Osteoblast (primary cell): ENCODE results near the gene NOS1AP. TPM values are rescaled to one million over a fixed set of nuclear protein-coding genes. Genes with fewer than 3 reads are reported as not detected.
"Not testable (repeated sequence)": the region's sequence is repeated elsewhere in the genome, so short reads cannot be mapped to it uniquely, and the experiment has no call there.

ENCODE experiments used
- DNase-seq: peaks from one replicate; pipeline ENCODE4 v3.0.0; 2011; ENCODE audit warnings: low spot score, mixed read lengths; ENCODE audit not compliant: insufficient read length; ENCODE audit errors: missing footprints
- H2AFZ ChIP-seq: 2 replicates; pipeline ENCODE4 v1.6.0; 2011; ENCODE audit warnings: mild to moderate bottlenecking, low read length
- H3K27ac ChIP-seq: 2 replicates; pipeline ENCODE4 v1.5.1; 2011; ENCODE audit warnings: mild to moderate bottlenecking, low read depth, low read length, moderate library complexity
- H3K27me3 ChIP-seq: 2 replicates; pipeline ENCODE4 v1.6.0; 2012; ENCODE audit warnings: mild to moderate bottlenecking, control low read depth, inconsistent platforms, low read length, moderate library complexity; ENCODE audit not compliant: insufficient read depth
- H3K36me3 ChIP-seq: 2 replicates; pipeline ENCODE4 v1.5.1; 2011; ENCODE audit warnings: mild to moderate bottlenecking, low read length, control low read depth, moderate library complexity; ENCODE audit not compliant: insufficient read depth
- H3K4me1 ChIP-seq: 2 replicates; pipeline ENCODE4 v1.5.1; 2011; ENCODE audit warnings: mild to moderate bottlenecking, low read length, control low read depth, moderate library complexity; ENCODE audit not compliant: insufficient read depth
- H3K4me2 ChIP-seq: 2 replicates; pipeline ENCODE4 v1.6.0; 2011; ENCODE audit warnings: mild to moderate bottlenecking, low read length; ENCODE audit not compliant: insufficient read depth
- H3K4me3 ChIP-seq: fragments of 200-600 bp; sonication (generic); 3 replicates; pipeline ENCODE4 v1.5.1; 2012; ENCODE audit warnings: mild to moderate bottlenecking, low read length, inconsistent platforms; ENCODE audit not compliant: insufficient read depth
- H3K79me2 ChIP-seq: 2 replicates; pipeline ENCODE4 v1.6.0; 2012; ENCODE audit warnings: mild to moderate bottlenecking, low read length, control low read depth, inconsistent platforms; ENCODE audit not compliant: insufficient read depth
- H3K9me3 ChIP-seq: 2 replicates; pipeline ENCODE4 v1.5.1; 2011; ENCODE audit warnings: low read depth, low read length, control low read depth
- H4K20me1 ChIP-seq: 2 replicates; pipeline ENCODE4 v1.6.0; 2012; ENCODE audit warnings: mild to moderate bottlenecking, low read length, control low read depth; ENCODE audit not compliant: insufficient read depth
- CTCF ChIP-seq: IDR thresholded peaks from 2 replicates; pipeline ENCODE4 v1.5.1; 2011; ENCODE audit warnings: mild to moderate bottlenecking, low read depth, low read length, moderate library complexity; ENCODE audit errors: extremely low read depth
- total RNA-seq: library from RNA; depleted of rRNA; stranded (reverse); fragments of >200 nt; gene quantifications from 2 replicates; pipeline ENCODE4 v1.2.3, GENCODE V29; 2012

The NOS1AP gene
- total RNA-seq, 1 donor = not detected

GRCh38 chr1:162060314-162060713, 9.2 kb upstream of the NOS1AP start:
- Histone ChIP-seq H3K27me3 (peaks cover 30% of the 10 kb centered on the region), H3K36me3 (no peaks in the 10 kb centered on the region), H2AFZ (no peak overlapping the region), H3K4me3 (no peak overlapping the region), H3K4me1 (peaks cover 1% of the 10 kb centered on the region), H3K4me2 (no peak overlapping the region), H3K79me2 (no peaks in the 10 kb centered on the region), H4K20me1 (no peaks in the 10 kb centered on the region), H3K27ac (no peak overlapping the region), H3K9me3 (no peaks in the 10 kb centered on the region)
- TF ChIP-seq CTCF = no peak
- DNase-seq = no peak

- Histone ChIP-seq H3K36me3 (no peaks in the 10 kb centered on the region), H3K27ac (no peak overlapping the region), H3K4me3 (no peak overlapping the region), H2AFZ (no peak overlapping the region), H3K9me3 (no peaks in the 10 kb centered on the region), H3K4me2 (no peak overlapping the region), H3K4me1 (no peaks in the 10 kb centered on the region), H3K27me3 (peaks cover 35% of the 10 kb centered on the region), H4K20me1 (no peaks in the 10 kb centered on the region), H3K79me2 (no peaks in the 10 kb centered on the region)
- TF ChIP-seq CTCF = no peak
- DNase-seq = no peak
Measured at GRCh38 chr1:162062542-162063015, 6.9 kb upstream of the NOS1AP start.

GRCh38 chr1:162065016-162065415, 4.5 kb upstream of the NOS1AP start:
- no peaks in the 10 kb centered on the region for H3K79me2 ChIP-seq
- no peak overlapping the region for H3K4me2 ChIP-seq
- no peaks in the 10 kb centered on the region for H3K9me3 ChIP-seq
- no peaks in the 10 kb centered on the region for H3K36me3 ChIP-seq
- DNase-seq = no peak
- peaks cover 42% of the 10 kb centered on the region for H3K27me3 ChIP-seq
- H3K4me1 ChIP-seq = peaks cover 3% of the 10 kb centered on the region
- TF ChIP-seq CTCF = no peak
- no peak overlapping the region for H2AFZ ChIP-seq
- no peaks in the 10 kb centered on the region for H4K20me1 ChIP-seq
- H3K4me3 ChIP-seq = no peak overlapping the region
- H3K27ac ChIP-seq = no peak overlapping the region

GRCh38 chr1:162066836-162067235, 2.7 kb upstream of the NOS1AP start:
- not testable (repeated sequence) for H3K4me3 ChIP-seq, H3K9me3 ChIP-seq, DNase-seq, H3K4me2 ChIP-seq, H2AFZ ChIP-seq, H3K36me3 ChIP-seq, H4K20me1 ChIP-seq, H3K4me1 ChIP-seq, H3K27ac ChIP-seq, H3K79me2 ChIP-seq
- H3K27me3 ChIP-seq = peaks cover 59% of the 10 kb centered on the region
